Tibial artery (tissue), 4 donors: ENCODE measurements around the gene TSR3.

Experiments used
- DNase-seq, 2 donors: peaks; one replicate each; pipeline ENCODE4 v3.0.0-alpha.2; 2019
- H3K27ac ChIP-seq, 2 donors: fragments of 200-600 bp; sonication (generic) in 1 of 2; 1 replicate in 1 of 2; 2 replicates in 1 of 2; pipeline ENCODE4 v1.5.1; 2018 to 2019; ENCODE audit warnings: mild to moderate bottlenecking in 1 of 2
- H3K27me3 ChIP-seq, 2 donors: fragments of 200-600 bp; sonication (generic) in 1 of 2; one replicate each; pipeline versions ENCODE4 v1.5.1 to v1.6.0; 2016 to 2019
- H3K36me3 ChIP-seq, 3 donors: fragments of 200-600 bp; sonication (generic) in 2 of 3; one replicate each; pipeline ENCODE4 v1.5.1; 2016 to 2019; ENCODE audit warnings: mild to moderate bottlenecking in 2 of 3
- H3K4me1 ChIP-seq, 4 donors: fragments of 200-600 bp; sonication (generic) in 2 of 4; 1 replicate in 3 of 4; 2 replicates in 1 of 4; pipeline ENCODE4 v1.5.1; 2016 to 2019
- H3K4me3 ChIP-seq, 2 donors: fragments of 200-600 bp; sonication (generic) in 1 of 2; 1 replicate in 1 of 2; 2 replicates in 1 of 2; pipeline ENCODE4 v1.5.1; 2018 to 2019; ENCODE audit warnings: mild to moderate bottlenecking in 2 of 2
- H3K9me3 ChIP-seq, 3 donors: fragments of 200-600 bp; sonication (generic) in 1 of 3; one replicate each; pipeline ENCODE4 v1.5.1; 2016 to 2019
- CTCF ChIP-seq, 2 experiments: fragments of 200-600 bp in 1 of 2; fragments of 450-650 bp in 1 of 2; IDR thresholded peaks; one replicate each; pipeline ENCODE4 v1.5.1; 2017 to 2019; ENCODE audit warnings: antibody characterized with exemption in 2 of 2, mild to moderate bottlenecking in 1 of 2, moderate library complexity in 1 of 2
- intact Hi-C: fragments of 100-400 bp; cut with DNase I; formaldehyde crosslinking; loops from one replicate; pipeline ENCODE4 v1.15.0; 2023; ENCODE audit warnings: low total_unique reads

TSR3 gene

GRCh38 chr16:1395444-1396031 is 43.9 kb upstream of the TSR3 start:
- peaks cover 60 to 96% (median 79%) of the 10 kb centered on the region in 3 donors for H3K36me3 ChIP-seq
- intact Hi-C loops = no loop called here

DNA sequence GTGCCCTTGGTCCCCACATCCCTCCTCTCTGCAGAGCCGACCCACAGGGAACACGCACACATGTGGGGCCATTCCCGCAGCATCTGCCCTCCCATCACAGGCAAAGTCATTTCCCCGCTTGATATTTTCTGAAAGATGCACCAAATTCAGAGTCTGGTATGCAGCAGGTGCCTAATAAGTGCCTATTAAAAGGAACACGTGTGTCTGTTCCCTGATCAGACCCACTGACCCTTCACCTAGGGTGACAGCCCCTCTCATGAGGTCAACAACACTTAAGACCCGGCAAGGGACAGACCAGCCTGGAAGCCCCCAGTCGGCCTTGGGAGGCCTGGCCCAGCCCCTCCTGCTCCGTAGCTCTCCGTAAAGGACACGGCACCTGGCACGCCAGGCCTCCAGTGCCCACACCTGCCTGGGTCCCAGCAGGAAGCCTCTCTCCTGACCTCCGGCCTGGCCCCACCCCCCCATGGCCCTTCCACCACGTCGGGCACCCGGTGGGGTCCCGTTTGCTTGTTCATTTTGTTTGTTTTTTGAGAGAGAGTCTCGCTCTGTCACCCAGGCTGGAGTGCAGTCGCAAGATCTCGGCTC is 42.8 kb upstream of the TSR3 start:
- no peaks in the 10 kb centered on the region for H3K9me3 ChIP-seq
- peaks cover 60 to 96% (median 79%) of the 10 kb centered on the region in 3 donors for H3K36me3 ChIP-seq
- TF ChIP-seq CTCF (IDR thresholded peaks at IDR 0.05) = no peak
- no peak for DNase-seq
- H3K27ac ChIP-seq = no peak overlapping the region
- intact Hi-C loops = no loop called here
- no peak overlapping the region for H3K4me3 ChIP-seq
- no peaks in the 10 kb centered on the region for H3K4me1 ChIP-seq
- no peaks in the 10 kb centered on the region for H3K27me3 ChIP-seq

More at GRCh38 chr16:1395444-1396031, 43.9 kb upstream of the TSR3 start:
- Histone ChIP-seq H3K9me3 (no peaks in the 10 kb centered on the region), H3K27ac (no peak overlapping the region), H3K27me3 (no peaks in the 10 kb centered on the region), H3K4me3 (no peak overlapping the region), H3K4me1 (no peaks in the 10 kb centered on the region)
- no peak for TF ChIP-seq CTCF (IDR thresholded peaks at IDR 0.05)
- no peak for DNase-seq

GRCh38 chr16:1393613-1394176 is 42.0 kb upstream of the TSR3 start:
- H3K36me3 ChIP-seq = peaks cover 58 to 96% (median 79%) of the 10 kb centered on the region in 3 donors

DNA sequence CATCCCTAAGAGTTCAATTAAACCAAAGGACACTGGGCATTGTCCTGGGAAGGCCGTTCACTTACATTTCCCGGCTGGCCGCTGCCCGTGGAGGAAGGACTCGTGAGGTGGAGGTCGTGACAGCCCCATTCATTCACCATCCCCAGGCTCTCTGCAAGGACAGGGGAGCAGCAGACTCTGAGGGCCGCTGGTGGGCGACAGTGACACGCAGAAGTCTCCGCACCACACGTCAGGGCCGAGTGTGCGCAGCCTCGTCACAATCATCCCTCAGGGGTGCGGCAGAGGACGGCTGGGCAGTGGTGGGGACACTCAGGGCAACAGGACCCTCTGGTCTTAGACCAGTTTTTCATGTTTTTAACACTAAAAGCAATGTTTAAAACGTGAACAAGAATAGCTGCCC is 41.1 kb upstream of the TSR3 start:
- no peak for DNase-seq
- no peak for TF ChIP-seq CTCF (IDR thresholded peaks at IDR 0.05)
- Histone ChIP-seq H3K36me3 (peaks cover 56 to 96% (median 80%) of the 10 kb centered on the region in 3 donors), H3K4me3 (no peak overlapping the region), H3K4me1 (no peaks in the 10 kb centered on the region), H3K27ac (no peak overlapping the region), H3K9me3 (no peaks in the 10 kb centered on the region), H3K27me3 (no peaks in the 10 kb centered on the region)
- intact Hi-C loops = no loop called here

More at GRCh38 chr16:1393613-1394176, 42.0 kb upstream of the TSR3 start:
- TF ChIP-seq CTCF (IDR thresholded peaks at IDR 0.05) = no peak
- H3K4me1 ChIP-seq = no peaks in the 10 kb centered on the region
- H3K4me3 ChIP-seq = no peak overlapping the region
- no peaks in the 10 kb centered on the region for H3K9me3 ChIP-seq
- no peaks in the 10 kb centered on the region for H3K27me3 ChIP-seq
- no peak for DNase-seq
- no peak overlapping the region for H3K27ac ChIP-seq
- intact Hi-C loops = no loop called here

DNA sequence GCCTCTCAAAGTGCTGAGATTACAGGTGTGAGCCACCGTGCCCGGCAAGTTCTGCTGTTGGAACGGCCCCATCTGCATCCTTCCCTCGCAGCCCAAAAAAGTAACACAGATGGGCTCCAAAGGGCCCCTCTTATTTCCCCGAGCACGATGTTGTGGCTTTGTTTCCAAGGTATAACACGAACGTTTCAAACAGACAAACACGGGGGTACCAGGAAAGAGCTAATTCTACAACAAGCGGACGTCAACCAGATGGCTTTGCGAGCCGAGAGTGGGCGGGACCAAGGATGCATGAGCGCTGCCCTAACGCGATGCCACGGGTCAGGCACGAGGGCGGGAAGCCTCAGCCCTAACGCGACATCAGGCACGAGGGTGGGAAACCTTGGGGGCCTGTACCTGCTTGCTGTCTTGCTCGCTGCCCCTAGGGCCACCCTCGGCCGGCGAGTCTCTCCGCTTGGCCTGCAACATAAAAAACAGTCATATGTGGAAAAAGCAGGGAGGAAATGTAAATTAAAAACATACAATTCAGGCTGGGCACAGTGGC is 38.6 kb upstream of the TSR3 start:
- no peak for TF ChIP-seq CTCF (IDR thresholded peaks at IDR 0.05)
- no peak for DNase-seq
- H3K27me3 ChIP-seq = no peaks in the 10 kb centered on the region
- intact Hi-C loops = no loop called here
- H3K4me3 ChIP-seq = no peak overlapping the region
- no peaks in the 10 kb centered on the region for H3K4me1 ChIP-seq
- no peaks in the 10 kb centered on the region for H3K9me3 ChIP-seq
- no peak overlapping the region for H3K27ac ChIP-seq
- peaks cover 52 to 98% (median 71%) of the 10 kb centered on the region in 3 donors for H3K36me3 ChIP-seq
